ENCODE data around the gene PFN2.
A peak's percentile ranks its signal among the peaks of the same experiment; 100 is the strongest.
"Not testable (repeated sequence)": the region's sequence is repeated elsewhere in the genome, so short reads cannot be mapped to it uniquely, and the experiment has no call there.

The PFN2 gene, protein sequence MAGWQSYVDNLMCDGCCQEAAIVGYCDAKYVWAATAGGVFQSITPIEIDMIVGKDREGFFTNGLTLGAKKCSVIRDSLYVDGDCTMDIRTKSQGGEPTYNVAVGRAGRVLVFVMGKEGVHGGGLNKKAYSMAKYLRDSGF

DNA sequence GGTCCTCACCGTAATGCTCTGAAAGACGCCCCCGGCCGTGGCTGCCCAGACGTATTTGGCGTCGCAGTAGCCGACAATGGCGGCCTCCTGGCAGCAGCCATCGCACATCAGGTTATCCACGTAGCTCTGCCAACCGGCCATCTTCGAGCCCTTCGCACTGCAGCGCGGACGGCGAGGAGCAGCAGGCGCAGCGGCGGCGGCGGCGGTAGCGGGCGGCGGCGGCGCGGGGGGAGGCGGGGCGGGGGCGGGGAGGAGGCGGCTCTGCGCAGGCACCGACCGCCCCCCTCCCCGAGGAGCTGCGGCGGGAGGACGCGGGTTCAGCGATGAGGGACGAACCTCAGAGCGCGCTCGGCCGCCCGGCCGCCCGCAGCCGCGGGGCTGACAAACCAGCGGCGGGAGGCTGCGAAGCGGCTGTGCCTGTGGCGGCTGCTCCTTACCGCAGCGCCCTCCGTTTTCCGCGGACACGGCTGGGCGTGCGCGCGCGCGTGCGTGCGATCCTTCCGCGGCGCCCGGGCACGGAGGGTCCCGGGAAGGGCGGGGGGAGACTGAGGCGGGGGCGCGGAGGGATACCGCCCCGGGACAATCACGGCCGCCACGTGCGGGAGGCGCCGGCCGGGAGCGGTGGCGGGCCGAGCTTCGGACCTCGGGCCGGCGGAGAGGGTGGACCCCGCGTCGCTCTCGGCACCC, at the start of gene PFN2:
PFN2 (minus strand) TSS at position 180 of the 687 bp plus-strand sequence; CDS start at position 141, 39 bp downstream.
- Mint-ChIP-seq H3K9me3 (no peaks in the 10 kb centered on the region), H3K4me1 (ENCODE audit: low read depth) (peaks cover 11% of the 10 kb centered on the region), H3K4me3 (peak within 1 kb of the TSS; percentile 85), H3K27ac (peak within 1 kb of the TSS; percentile 49), H3K27me3 (ENCODE audit: low read depth) (peaks cover 66% of the 10 kb centered on the region), H3K36me3 (ENCODE audit: low read depth) (peaks cover 4% of the 10 kb centered on the region)

GRCh38 chr3:150015901-150016300, 45.2 kb upstream of the PFN2 start:
- H3K27me3 Mint-ChIP-seq (ENCODE audit: low read depth), result peaks cover 4% of the 10 kb centered on the region
- H3K36me3 Mint-ChIP-seq (ENCODE audit: low read depth), result no peaks in the 10 kb centered on the region
- no peaks in the 10 kb centered on the region for H3K4me1 Mint-ChIP-seq (ENCODE audit: low read depth)
- H3K4me3 Mint-ChIP-seq, result no peak overlapping the region
- no peaks in the 10 kb centered on the region for H3K9me3 Mint-ChIP-seq
- H3K27ac Mint-ChIP-seq, result no peak overlapping the region

DNA sequence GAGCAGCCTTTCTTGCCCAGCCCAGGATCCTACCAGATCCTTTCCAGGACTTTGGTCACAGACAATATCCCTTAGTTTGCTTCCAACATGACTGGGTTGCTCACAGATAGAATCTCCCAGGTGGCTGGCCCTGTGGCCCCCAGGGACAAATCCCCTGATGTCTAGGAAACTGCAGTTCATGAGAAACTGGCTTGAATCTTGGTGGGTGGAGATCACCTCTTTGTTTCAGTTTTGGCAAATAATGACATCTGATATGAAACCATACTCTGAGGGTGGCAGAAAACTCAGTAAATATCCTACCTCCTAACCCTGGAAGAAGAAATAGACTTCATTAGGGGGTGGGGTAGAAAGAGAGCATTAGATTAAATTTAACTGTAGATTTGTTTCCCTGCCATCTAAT, 44.1 kb upstream of the PFN2 start:
- Mint-ChIP-seq H3K9me3 (no peaks in the 10 kb centered on the region), H3K36me3 (ENCODE audit: low read depth) (no peaks in the 10 kb centered on the region), H3K4me3 (no peak overlapping the region), H3K4me1 (ENCODE audit: low read depth) (no peaks in the 10 kb centered on the region), H3K27ac (no peak overlapping the region), H3K27me3 (ENCODE audit: low read depth) (peaks cover 4% of the 10 kb centered on the region)

GRCh38 chr3:150013801-150014200, 43.1 kb upstream of the PFN2 start:
- H3K36me3 Mint-ChIP-seq (ENCODE audit: low read depth), result no peaks in the 10 kb centered on the region
- H3K27me3 Mint-ChIP-seq (ENCODE audit: low read depth), result peaks cover 4% of the 10 kb centered on the region
- no peaks in the 10 kb centered on the region for H3K9me3 Mint-ChIP-seq
- no peak overlapping the region for H3K27ac Mint-ChIP-seq
- H3K4me1 Mint-ChIP-seq (ENCODE audit: low read depth), result no peaks in the 10 kb centered on the region
- no peak overlapping the region for H3K4me3 Mint-ChIP-seq

- no peak overlapping the region for H3K27ac Mint-ChIP-seq
- H3K36me3 Mint-ChIP-seq (ENCODE audit: low read depth), result no peaks in the 10 kb centered on the region
- H3K4me3 Mint-ChIP-seq, result no peak overlapping the region
- no peaks in the 10 kb centered on the region for H3K4me1 Mint-ChIP-seq (ENCODE audit: low read depth)
- H3K27me3 Mint-ChIP-seq (ENCODE audit: low read depth), result no peaks in the 10 kb centered on the region
- H3K9me3 Mint-ChIP-seq, result no peaks in the 10 kb centered on the region
These were observed 36.1 kb upstream of the PFN2 start for GRCh38 chr3:150006794-150007193.

GRCh38 chr3:150005243-150006112, 34.8 kb upstream of the PFN2 start:
- Mint-ChIP-seq H3K36me3 (ENCODE audit: low read depth) (no peaks in the 10 kb centered on the region), H3K4me1 (ENCODE audit: low read depth) (no peaks in the 10 kb centered on the region), H3K9me3 (no peaks in the 10 kb centered on the region)

GRCh38 chr3:150000641-150001040, 29.9 kb upstream of the PFN2 start:
- H3K4me1 Mint-ChIP-seq (ENCODE audit: low read depth), result no peaks in the 10 kb centered on the region
- H3K27me3 Mint-ChIP-seq (ENCODE audit: low read depth), result no peaks in the 10 kb centered on the region
- H3K27ac Mint-ChIP-seq, result no peak overlapping the region
- no peaks in the 10 kb centered on the region for H3K36me3 Mint-ChIP-seq (ENCODE audit: low read depth)
- H3K4me3 Mint-ChIP-seq, result no peak overlapping the region
- no peaks in the 10 kb centered on the region for H3K9me3 Mint-ChIP-seq

More at GRCh38 chr3:150005243-150006112, 34.8 kb upstream of the PFN2 start:
- H3K27me3 Mint-ChIP-seq (ENCODE audit: low read depth), result no peaks in the 10 kb centered on the region
- H3K4me3 Mint-ChIP-seq, result no peak overlapping the region
- H3K27ac Mint-ChIP-seq, result no peak overlapping the region

DNA sequence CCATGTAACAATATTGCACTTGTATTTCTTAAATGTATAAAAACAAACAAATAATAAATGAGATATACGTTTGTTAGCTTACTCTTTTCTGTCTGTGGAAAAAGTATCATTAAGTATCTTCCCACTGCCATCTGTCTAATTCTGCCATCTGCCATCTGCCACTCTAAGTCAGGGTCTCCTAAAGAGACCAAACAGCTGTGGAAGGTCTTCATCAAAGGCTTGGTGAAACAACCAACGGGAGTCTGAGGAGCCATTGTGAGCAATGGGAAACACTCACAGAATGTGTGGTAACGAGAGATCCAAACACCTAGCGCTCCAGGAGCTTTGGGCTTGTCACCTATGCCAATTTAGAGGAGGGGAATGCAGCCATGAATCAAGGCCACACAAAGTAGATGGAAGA, 28.7 kb upstream of the PFN2 start:
- Mint-ChIP-seq H3K9me3 (peaks cover 8% of the 10 kb centered on the region), H3K4me1 (ENCODE audit: low read depth) (no peaks in the 10 kb centered on the region), H3K36me3 (ENCODE audit: low read depth) (no peaks in the 10 kb centered on the region)

GRCh38 chr3:149998946-149999345, 28.3 kb upstream of the PFN2 start:
- Mint-ChIP-seq H3K27me3 (ENCODE audit: low read depth) (no peaks in the 10 kb centered on the region), H3K36me3 (ENCODE audit: low read depth) (no peaks in the 10 kb centered on the region), H3K9me3 (peaks cover 10% of the 10 kb centered on the region), H3K4me3 (no peak overlapping the region), H3K27ac (no peak overlapping the region), H3K4me1 (ENCODE audit: low read depth) (no peaks in the 10 kb centered on the region)

More for the DNA sequence above, 28.7 kb upstream of the PFN2 start:
- Mint-ChIP-seq H3K4me3 (no peak overlapping the region), H3K27ac (no peak overlapping the region), H3K27me3 (ENCODE audit: low read depth) (no peaks in the 10 kb centered on the region)

GRCh38 chr3:149992416-149993058, 21.8 kb upstream of the PFN2 start:
- Mint-ChIP-seq H3K27ac (no peak overlapping the region), H3K27me3 (ENCODE audit: low read depth) (peaks cover 4% of the 10 kb centered on the region), H3K9me3 (peaks cover 16% of the 10 kb centered on the region)

DNA sequence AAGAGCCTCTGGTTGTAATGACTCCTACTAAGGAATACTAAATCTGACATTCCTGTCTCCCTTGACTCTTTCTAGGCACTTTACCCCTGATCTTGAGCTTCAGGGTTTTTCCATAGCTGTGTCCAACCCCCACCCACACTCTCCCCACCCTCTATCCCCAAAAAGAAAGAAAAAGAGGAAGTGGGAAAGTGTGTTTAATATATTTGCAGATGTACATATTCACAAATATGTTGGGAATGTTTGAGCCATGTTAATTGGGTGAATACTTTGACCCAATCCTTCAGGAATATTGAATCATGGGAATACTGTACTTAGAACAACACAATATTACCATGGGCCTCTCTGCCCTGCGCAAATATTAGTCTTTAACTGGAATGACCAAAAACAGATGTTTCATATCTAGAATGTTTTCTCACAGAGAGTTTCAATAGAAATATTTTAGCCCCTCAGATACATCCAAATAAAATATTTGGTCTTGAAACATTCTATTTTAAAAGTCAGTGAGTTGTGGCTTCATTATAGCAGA, 19.8 kb upstream of the PFN2 start:
- Mint-ChIP-seq H3K27ac (no peak overlapping the region), H3K4me3 (no peak overlapping the region), H3K4me1 (ENCODE audit: low read depth) (no peaks in the 10 kb centered on the region), H3K9me3 (peaks cover 16% of the 10 kb centered on the region), H3K27me3 (ENCODE audit: low read depth) (peaks cover 11% of the 10 kb centered on the region), H3K36me3 (ENCODE audit: low read depth) (no peaks in the 10 kb centered on the region)

More at GRCh38 chr3:149992416-149993058, 21.8 kb upstream of the PFN2 start:
- no peaks in the 10 kb centered on the region for H3K4me1 Mint-ChIP-seq (ENCODE audit: low read depth)
- H3K36me3 Mint-ChIP-seq (ENCODE audit: low read depth), result no peaks in the 10 kb centered on the region
- H3K4me3 Mint-ChIP-seq, result no peak overlapping the region

GRCh38 chr3:149989307-149989706, 18.6 kb upstream of the PFN2 start:
- Mint-ChIP-seq H3K4me1 (ENCODE audit: low read depth) (no peaks in the 10 kb centered on the region), H3K27me3 (ENCODE audit: low read depth) (peaks cover 14% of the 10 kb centered on the region), H3K4me3 (no peak overlapping the region), H3K27ac (no peak overlapping the region), H3K36me3 (ENCODE audit: low read depth) (no peaks in the 10 kb centered on the region), H3K9me3 (peaks cover 7% of the 10 kb centered on the region)

DNA sequence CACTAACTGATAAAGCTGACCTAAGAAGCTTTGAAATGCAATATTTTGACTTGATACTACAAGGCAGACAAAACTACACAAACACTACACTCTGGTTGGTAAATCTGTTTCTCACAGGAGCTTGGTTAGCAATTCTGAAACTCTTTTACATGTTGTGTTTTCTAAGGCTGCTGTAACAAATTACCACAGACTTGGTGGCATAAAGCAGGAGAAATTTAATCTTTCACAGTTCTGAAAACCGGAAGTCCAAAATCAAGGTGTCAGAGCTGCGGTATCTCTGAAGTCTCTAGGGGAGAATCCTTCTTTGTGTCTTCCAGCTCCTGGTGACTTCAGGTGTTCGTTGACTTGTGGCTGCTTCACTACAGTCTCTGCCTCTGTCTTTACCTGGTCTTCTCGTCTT, 12.9 kb upstream of the PFN2 start:
- Mint-ChIP-seq H3K27ac (no peak overlapping the region), H3K4me3 (no peak overlapping the region), H3K36me3 (ENCODE audit: low read depth) (no peaks in the 10 kb centered on the region), H3K27me3 (ENCODE audit: low read depth) (peaks cover 23% of the 10 kb centered on the region), H3K4me1 (ENCODE audit: low read depth) (no peaks in the 10 kb centered on the region), H3K9me3 (no peaks in the 10 kb centered on the region)

DNA sequence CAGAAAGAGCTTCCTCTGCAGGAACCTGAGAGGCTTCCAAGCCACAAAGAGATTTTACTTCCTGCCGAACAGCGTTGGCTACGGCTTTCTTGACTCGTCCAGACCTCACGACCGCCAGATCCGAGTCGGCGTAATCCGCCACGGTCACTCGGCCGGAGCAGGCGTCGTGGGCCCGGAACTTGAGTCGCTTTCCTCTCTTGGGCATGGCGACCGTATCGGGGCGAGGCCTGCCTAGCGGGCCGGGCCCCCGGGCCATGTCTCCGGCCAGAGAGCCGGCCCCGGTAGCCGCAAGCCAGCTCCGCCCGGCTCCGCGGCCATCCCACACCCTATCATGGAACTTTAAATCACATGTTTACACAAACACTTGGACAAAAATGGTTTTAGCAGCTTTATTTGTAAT, 12.4 kb upstream of the PFN2 start:
- not testable (repeated sequence) for H3K4me3 Mint-ChIP-seq; H3K9me3 Mint-ChIP-seq; H3K36me3 Mint-ChIP-seq (ENCODE audit: low read depth); H3K4me1 Mint-ChIP-seq (ENCODE audit: low read depth); H3K27ac Mint-ChIP-seq
- H3K27me3 Mint-ChIP-seq (ENCODE audit: low read depth), result peaks cover 26% of the 10 kb centered on the region
